Measurements from ENCODE around the gene COX4I2.

DNA sequence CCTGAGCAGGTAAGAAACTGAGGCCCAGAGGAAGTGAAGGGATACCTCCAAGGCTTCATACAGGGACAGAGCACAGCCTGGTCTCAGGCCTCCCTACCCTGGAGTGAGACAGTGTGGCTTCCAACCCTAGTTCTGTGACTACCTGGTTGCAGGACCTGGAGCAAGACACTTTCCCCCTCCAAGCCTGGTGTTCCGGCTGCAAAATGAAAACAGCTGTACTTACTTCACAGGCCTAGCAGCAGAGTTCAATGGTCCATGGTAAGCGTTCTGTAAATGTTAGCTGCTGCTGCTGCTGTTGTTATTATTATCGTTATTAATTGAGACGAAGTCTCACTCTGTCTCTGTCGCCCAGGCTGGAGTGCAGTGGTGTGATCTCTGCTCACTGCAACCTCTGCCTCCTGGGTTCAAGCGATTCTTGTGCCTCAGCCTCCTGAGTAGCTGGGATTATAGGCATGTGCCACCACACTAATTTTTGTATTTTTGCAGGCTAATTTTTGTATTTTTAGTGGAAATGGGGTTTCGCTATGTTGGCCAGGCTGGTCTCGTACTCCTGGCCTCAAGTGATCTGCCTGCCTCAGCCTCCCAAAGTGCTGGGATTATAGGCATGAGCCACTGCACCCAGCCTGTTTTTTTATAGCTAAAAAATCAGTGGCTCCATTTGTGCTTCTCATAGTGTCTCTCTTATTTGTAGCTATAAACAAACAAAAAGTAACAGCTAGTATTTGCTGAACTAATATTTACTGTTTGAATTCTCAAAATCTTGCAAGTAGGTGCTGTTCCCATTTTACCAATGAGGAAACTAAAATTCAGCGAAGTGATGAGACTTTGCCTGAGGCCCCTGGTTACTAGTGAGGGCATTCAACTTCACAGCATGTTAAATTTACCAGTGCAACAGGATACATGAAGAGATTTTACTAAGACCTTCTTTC, 41.9 kb downstream of the COX4I2 start:
- no peak for TF ChIP-seq CTCF (IDR thresholded peaks at IDR 0.05)
- TF ChIP-seq POLR2AphosphoS5 (IDR thresholded peaks at IDR 0.05): no peak
- no peak for TF ChIP-seq POLR2A (IDR thresholded peaks at IDR 0.05; ENCODE audit: low read depth)

Measured in esophagus muscularis mucosa (tissue), 3 donors.